Endothelial cell of umbilical vein (primary cell): Measurements from ENCODE around the gene RASGEF1C. TPM values are rescaled to one million over a fixed set of nuclear protein-coding genes. Genes with fewer than 3 reads are reported as not detected.

Experiments
- BruUV-seq: library from RNA; stranded (reverse); fragments of 400-500 nt; replicated peaks from 2 replicates; lab custom pipeline; 2021; lab: Mats Ljungman, UMichigan
- CTCF ChIA-PET: fragments of 300-600, 350-600 bp; sonication (Branson Sonifier 250); formaldehyde crosslinking; loops from one replicate; lab custom pipeline; 2021; ENCODE audit warnings: antibody characterized with exemption, inconsistent platforms; lab: Charles Lee
- POLR2A ChIA-PET: fragments of 300-600, 350-600 bp; sonication (Branson Sonifier 250); formaldehyde crosslinking; loops from one replicate; lab custom pipeline; 2021; ENCODE audit warnings: antibody characterized with exemption, inconsistent platforms; lab: Charles Lee
- DNase-seq: peaks from one replicate; pipeline ENCODE4 v3.0.0-alpha.2; 2011; ENCODE audit warnings: low read depth, low spot score
- FAIRE-seq: peaks from 2 replicates; lab custom pipeline; 2011; peaks lifted over from hg19 to GRCh38; lab: Jason Lieb, UNC
- H2AFZ ChIP-seq: 2 replicates; pipeline ENCODE4 v1.6.0; 2012; ENCODE audit warnings: low read depth, low read length, control low read depth, inconsistent platforms
- H3K27ac ChIP-seq: 2 replicates; pipeline ENCODE4 v1.5.1; 2011; ENCODE audit warnings: low read depth, mild to moderate bottlenecking, control low read depth, low read length, moderate library complexity; ENCODE audit not compliant: insufficient read depth
- H3K27me3 ChIP-seq, 2 experiments: 2 replicates each; pipeline versions ENCODE4 v1.6.0 to v1.6.1; 2011; ENCODE audit warnings: low read length in 2 of 2, mixed read lengths in 1 of 2; ENCODE audit not compliant: control insufficient read depth in 2 of 2, insufficient read depth in 2 of 2
- H3K36me3 ChIP-seq, 2 experiments: 2 replicates in 1 of 2; 3 replicates in 1 of 2; pipeline ENCODE4 v1.5.1; 2011; ENCODE audit warnings: low read length in 2 of 2, mild to moderate bottlenecking in 1 of 2, moderate library complexity in 1 of 2; ENCODE audit not compliant: control insufficient read depth in 2 of 2, insufficient read depth in 2 of 2; ENCODE audit errors: extremely low read depth in 1 of 2
- H3K4me1 ChIP-seq: 3 replicates; pipeline ENCODE4 v1.5.1; 2011; ENCODE audit warnings: mild to moderate bottlenecking, low read length; ENCODE audit not compliant: control insufficient read depth, insufficient read depth; ENCODE audit errors: extremely low read depth
- H3K4me2 ChIP-seq: 2 replicates; pipeline ENCODE4 v1.6.1; 2011; ENCODE audit warnings: low read length, control low read depth, mixed read lengths; ENCODE audit not compliant: insufficient read depth
- H3K4me3 ChIP-seq, 3 experiments: fragments of 200-600 bp in 1 of 3; sonication (generic), shearing (Covaris generic) in 1 of 3; replicated peaks in 1 of 3; 2 replicates each; pipeline ENCODE4 v1.5.1; 2011 to 2016; ENCODE audit warnings: control low read depth in 3 of 3, low read length in 3 of 3, mild to moderate bottlenecking in 2 of 3, inconsistent platforms in 1 of 3, low read depth in 1 of 3, moderate library complexity in 1 of 3; ENCODE audit not compliant: insufficient read depth in 1 of 3
- H3K79me2 ChIP-seq: 2 replicates; pipeline ENCODE4 v1.6.0; 2012; ENCODE audit warnings: low read length, inconsistent platforms; ENCODE audit not compliant: control insufficient read depth, insufficient read depth
- H3K9ac ChIP-seq: replicated peaks from 2 replicates; pipeline ENCODE3; 2011; ENCODE audit warnings: low read length, control low read depth; ENCODE audit not compliant: insufficient read depth; ENCODE audit errors: extremely low read depth
- H3K9me1 ChIP-seq: replicated peaks from 3 replicates; pipeline ENCODE4 v1.6.0; 2011; ENCODE audit warnings: mild to moderate bottlenecking, low read length; ENCODE audit not compliant: control insufficient read depth, insufficient read depth; ENCODE audit errors: extremely low read depth
- H3K9me3 ChIP-seq: replicated peaks from 2 replicates; pipeline ENCODE4 v1.5.1; 2012; ENCODE audit warnings: low read length, inconsistent platforms; ENCODE audit not compliant: control insufficient read depth, insufficient read depth
- H4K20me1 ChIP-seq: replicated peaks from 2 replicates; pipeline ENCODE3; 2011; ENCODE audit warnings: mild to moderate bottlenecking, low read length; ENCODE audit not compliant: control insufficient read depth, insufficient read depth; ENCODE audit errors: extremely low read depth
- EZH2 ChIP-seq: IDR thresholded peaks from 2 replicates; pipeline ENCODE4 v1.6.1; 2012; ENCODE audit warnings: borderline replicate concordance, low read depth, mild to moderate bottlenecking, moderate library complexity, low read length, inconsistent platforms; ENCODE audit not compliant: severe bottlenecking
- FOS ChIP-seq: IDR thresholded peaks from 2 replicates; pipeline ENCODE4 v1.6.1; 2011; ENCODE audit warnings: mild to moderate bottlenecking, low read length, moderate library complexity, borderline replicate concordance; ENCODE audit not compliant: insufficient read depth
- GATA2 ChIP-seq: IDR thresholded peaks from 2 replicates; pipeline ENCODE4 v1.7.0; 2011; ENCODE audit warnings: low read depth, mild to moderate bottlenecking, moderate library complexity, mixed read lengths, low read length; ENCODE audit not compliant: insufficient read length, insufficient read depth
- JUN ChIP-seq: IDR thresholded peaks from 2 replicates; pipeline ENCODE4 v1.6.1; 2011; ENCODE audit warnings: borderline replicate concordance, low read depth; ENCODE audit not compliant: insufficient read length, insufficient read depth
- MYC ChIP-seq: IDR thresholded peaks from one replicate; pipeline ENCODE4 v1.6.1; 2011; ENCODE audit warnings: mild to moderate bottlenecking, low read depth, low read length
- POLR2A ChIP-seq: IDR thresholded peaks from 2 replicates; pipeline ENCODE4 v1.6.1; 2012; ENCODE audit warnings: low read depth, mild to moderate bottlenecking, control low read depth, low read length
- POLR2AphosphoS5 ChIP-seq: IDR thresholded peaks from 2 replicates; pipeline ENCODE4 v1.6.1; 2012; ENCODE audit warnings: low read depth, mild to moderate bottlenecking, control low read depth, low read length, moderate library complexity; ENCODE audit not compliant: insufficient read depth
- dilution Hi-C: fragments of 300-500 bp; cut with MboI; formaldehyde crosslinking; loops from one replicate; pipeline ENCODE4 v1.15.0; 2019; ENCODE audit warnings: low sequenced_read_pairs; ENCODE audit not compliant: extremely low pct_ligation_motif_present
- intact Hi-C: fragments of 100-400 bp; cut with micrococcal nuclease; formaldehyde crosslinking; loops from one replicate; pipeline ENCODE4 v1.10.0; 2022
- polyA plus RNA-seq, 4 experiments: library from polyadenylated mRNA; depleted of rRNA in 3 of 4; stranded (reverse) in 3 of 4; unstranded in 1 of 4; fragments of >200 nt; gene quantifications; 2 replicates each; pipeline versions ENCODE4 v1.2.1 to v1.2.3, GENCODE V29; 2011 to 2012; ENCODE audit warnings: missing spikeins in 1 of 4
- total RNA-seq: library from RNA; stranded (reverse); gene quantifications from 2 replicates; pipeline ENCODE4 v1.2.3, GENCODE V29; 2021
- TF ChIP-seq, protein P1 (sequence below), 2 donors: IDR thresholded peaks; 1 replicate in 1 of 2; 2 replicates in 1 of 2; pipeline ENCODE4 v1.5.1; 2011; ENCODE audit warnings: low read length in 2 of 2, mild to moderate bottlenecking in 2 of 2, moderate library complexity in 2 of 2, control low read depth in 1 of 2, inconsistent platforms in 1 of 2, low read depth in 1 of 2; ENCODE audit not compliant: insufficient read depth in 1 of 2; ENCODE audit errors: extremely low read depth in 1 of 2
- TF ChIP-seq, protein P2 (sequence below): IDR thresholded peaks from 2 replicates; pipeline ENCODE4 v1.6.1; 2011; ENCODE audit not compliant: insufficient read depth, insufficient read length

Gene RASGEF1C
- total and polyA plus RNA-seq, 2 donors (not counting 3 experiments of a cell fraction or from before 2014, with no cell fraction given), result not detected

DNA sequence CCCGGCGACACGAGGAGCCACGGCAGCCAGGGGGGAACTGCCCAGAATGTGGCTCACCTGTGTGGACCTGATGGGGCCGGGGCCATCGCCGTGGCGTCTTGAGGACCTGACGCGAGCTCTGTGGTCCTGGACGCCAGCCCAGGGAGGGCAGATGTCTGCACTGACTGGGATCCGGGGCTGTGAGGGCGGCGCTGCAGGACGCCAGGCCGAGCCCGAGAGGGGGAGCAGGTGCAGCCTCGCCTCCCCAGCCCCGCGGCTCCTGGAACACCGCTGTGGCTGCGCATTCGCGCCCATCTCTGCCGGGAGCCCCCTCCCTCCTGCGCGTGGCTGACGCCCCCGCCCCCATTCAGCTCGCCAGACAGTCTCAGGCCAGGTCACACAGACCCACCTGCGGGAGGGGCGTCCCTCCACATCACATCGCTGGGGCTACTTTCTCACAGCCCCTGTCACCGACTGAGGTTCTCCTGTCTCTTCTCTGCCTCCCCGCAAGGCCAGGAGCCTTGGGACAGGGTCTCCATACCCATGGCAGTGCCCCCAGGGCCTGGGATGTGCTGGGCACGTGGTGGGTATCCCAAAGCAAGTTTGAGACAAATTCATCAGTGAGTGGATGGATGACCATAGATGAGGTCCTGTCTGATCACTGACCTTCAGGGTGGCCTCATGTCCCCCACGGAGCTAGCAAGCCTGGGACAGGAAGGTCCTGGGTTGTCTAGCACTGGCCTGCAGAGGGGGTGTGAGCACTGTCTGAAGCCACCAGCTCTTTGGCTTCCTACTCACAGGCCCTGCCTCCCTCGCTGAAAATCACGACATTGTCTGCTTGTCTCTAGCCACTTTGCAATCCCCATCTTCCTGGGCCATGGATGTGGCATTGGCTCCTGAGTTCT lies 47.3 kb downstream of the RASGEF1C start:
- dilution Hi-C loops, result no loop called here
- FAIRE-seq, result no peak

More for the DNA sequence above, 47.3 kb downstream of the RASGEF1C start:
- BruUV-seq, result no TSS peak
- ChIA-PET CTCF (interaction anchor here (1.0 kb wide), 2 partner anchors 47 to 444 kb away, joined by 3 to 4 read pairs; partner anchors contain the start of gene RASGEF1C), POLR2A (no interaction called here)
- Histone ChIP-seq H4K20me1 (no peaks in the 10 kb centered on the region), H3K9ac (no peak overlapping the region), H3K4me2 (no peak overlapping the region), H2AFZ (no peak overlapping the region), H3K9me3 (no peaks in the 10 kb centered on the region), H3K27ac (no peak overlapping the region), H3K9me1 (no peaks in the 10 kb centered on the region), H3K36me3 (no peaks in the 10 kb centered on the region), H3K27me3 (no peaks in the 10 kb centered on the region), H3K4me1 (no peaks in the 10 kb centered on the region), H3K4me3 (no peak overlapping the region), H3K79me2 (no peaks in the 10 kb centered on the region)
- no peak for DNase-seq
- TF ChIP-seq, protein P1, sequence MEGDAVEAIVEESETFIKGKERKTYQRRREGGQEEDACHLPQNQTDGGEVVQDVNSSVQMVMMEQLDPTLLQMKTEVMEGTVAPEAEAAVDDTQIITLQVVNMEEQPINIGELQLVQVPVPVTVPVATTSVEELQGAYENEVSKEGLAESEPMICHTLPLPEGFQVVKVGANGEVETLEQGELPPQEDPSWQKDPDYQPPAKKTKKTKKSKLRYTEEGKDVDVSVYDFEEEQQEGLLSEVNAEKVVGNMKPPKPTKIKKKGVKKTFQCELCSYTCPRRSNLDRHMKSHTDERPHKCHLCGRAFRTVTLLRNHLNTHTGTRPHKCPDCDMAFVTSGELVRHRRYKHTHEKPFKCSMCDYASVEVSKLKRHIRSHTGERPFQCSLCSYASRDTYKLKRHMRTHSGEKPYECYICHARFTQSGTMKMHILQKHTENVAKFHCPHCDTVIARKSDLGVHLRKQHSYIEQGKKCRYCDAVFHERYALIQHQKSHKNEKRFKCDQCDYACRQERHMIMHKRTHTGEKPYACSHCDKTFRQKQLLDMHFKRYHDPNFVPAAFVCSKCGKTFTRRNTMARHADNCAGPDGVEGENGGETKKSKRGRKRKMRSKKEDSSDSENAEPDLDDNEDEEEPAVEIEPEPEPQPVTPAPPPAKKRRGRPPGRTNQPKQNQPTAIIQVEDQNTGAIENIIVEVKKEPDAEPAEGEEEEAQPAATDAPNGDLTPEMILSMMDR (IDR thresholded peaks at IDR 0.05; ENCODE audit: extremely low read depth in 1 of 2, insufficient read depth in 1 of 2, low read depth in 1 of 2, low read length in 2 of 2), result no peak
- TF ChIP-seq POLR2A (no peak), EZH2 (no peak), POLR2AphosphoS5 (no peak), MYC (no peak), JUN (no peak), FOS (no peak), GATA2 (no peak)
- TF ChIP-seq, protein P2, sequence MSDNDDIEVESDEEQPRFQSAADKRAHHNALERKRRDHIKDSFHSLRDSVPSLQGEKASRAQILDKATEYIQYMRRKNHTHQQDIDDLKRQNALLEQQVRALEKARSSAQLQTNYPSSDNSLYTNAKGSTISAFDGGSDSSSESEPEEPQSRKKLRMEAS, result no peak
- intact Hi-C loops, result no loop called here
